Spleen (tissue), 11 donors: ENCODE results near the gene S100A1. TPM values are rescaled to one million over a fixed set of nuclear protein-coding genes. Genes with fewer than 3 reads are reported as not detected.
A peak's percentile ranks its signal among the peaks of the same experiment; 100 is the strongest.

Experiments
- DNase-seq: peaks from one replicate; pipeline ENCODE4 v3.0.0-alpha.2; 2020
- H3K27ac ChIP-seq, 8 donors: fragments of 200-600 bp; sonication (generic) in 7 of 8; 1 replicate in 4 of 8; 2 replicates in 4 of 8; pipeline versions ENCODE4 v1.5.0 to v1.8.0; 2016 to 2021; ENCODE audit warnings: inconsistent platforms in 4 of 8, mild to moderate bottlenecking in 4 of 8, moderate library complexity in 1 of 8
- H3K27me3 ChIP-seq, 7 donors: fragments of 200-600 bp; sonication (generic) in 6 of 7; replicated peaks in 1 of 7; 1 replicate in 4 of 7; 2 replicates in 3 of 7; pipeline versions ENCODE4 v1.5.0 to v1.8.0; 2016 to 2021; ENCODE audit warnings: inconsistent platforms in 3 of 7, mild to moderate bottlenecking in 1 of 7
- H3K36me3 ChIP-seq, 6 donors: fragments of 200-600 bp; sonication (generic) in 5 of 6; 1 replicate in 4 of 6; 2 replicates in 2 of 6; pipeline versions ENCODE4 v1.5.0 to v1.8.0; 2016 to 2021; ENCODE audit warnings: inconsistent platforms in 2 of 6
- H3K4me1 ChIP-seq, 6 donors: fragments of 200-600 bp; sonication (generic) in 5 of 6; 1 replicate in 3 of 6; 2 replicates in 3 of 6; pipeline versions ENCODE4 v1.5.0 to v1.8.0; 2016 to 2021; ENCODE audit warnings: inconsistent platforms in 3 of 6
- H3K4me3 ChIP-seq, 8 donors: fragments of 200-600 bp; sonication (generic) in 7 of 8; 1 replicate in 4 of 8; 2 replicates in 4 of 8; pipeline versions ENCODE4 v1.5.0 to v1.8.0; 2016 to 2021; ENCODE audit warnings: inconsistent platforms in 4 of 8, mild to moderate bottlenecking in 4 of 8, moderate library complexity in 2 of 8
- H3K9me3 ChIP-seq, 8 donors: fragments of 200-600 bp; sonication (generic) in 7 of 8; 1 replicate in 4 of 8; 2 replicates in 4 of 8; pipeline versions ENCODE4 v1.5.0 to v1.8.0; 2016 to 2021; ENCODE audit warnings: inconsistent platforms in 4 of 8
- POLR2A ChIP-seq, 3 donors: fragments of 450-650 bp; IDR thresholded peaks; one replicate each; pipeline ENCODE4 v1.5.1; 2017; ENCODE audit warnings: antibody characterized with exemption in 3 of 3, mild to moderate bottlenecking in 1 of 3
- POLR2AphosphoS5 ChIP-seq, 3 donors: sonication (generic); formaldehyde crosslinking; IDR thresholded peaks; one replicate each; pipeline ENCODE4 v1.5.1; 2017; ENCODE audit warnings: antibody characterized with exemption in 3 of 3
- WGBS, 5 donors: extraction: QIAGEN DNeasy Blood & Tissue Kit in 3 of 5; methylation state at CpG; one replicate each; pipeline versions ENCODE4 v1.1.5 to v1.1.7; 2013 to 2018; 5-methylcytosine and 5-hydroxymethylcytosine counted together
- intact Hi-C: fragments of 100-400 bp; cut with DNase I; formaldehyde crosslinking; loops from one replicate; pipeline ENCODE4 v1.15.0; 2023; ENCODE audit warnings: low total_unique reads
- polyA plus RNA-seq, 3 donors: library from polyadenylated mRNA; stranded (reverse); fragments of 200-250 nt; gene quantifications; one replicate each; pipeline ENCODE4 v1.2.1, GENCODE V29; 2013
- total RNA-seq, 7 donors: library from RNA; depleted of rRNA in 3 of 7; stranded (reverse); fragments of >200 nt in 3 of 7; fragmentation: NEBNext Ultra II Directional in 4 of 7; extraction: Animal tissue kit (Norgen Biotek cat#: 25700) in 4 of 7; gene quantifications; one replicate each; pipeline versions ENCODE4 v1.1.0 to v1.2.1, GENCODE V29; 2016 to 2021
- TF ChIP-seq, protein P1 (sequence below), 11 experiments: fragments of 200-600 bp in 7 of 11; fragments of 450-650 bp in 4 of 11; sonication (generic) in 4 of 11; IDR thresholded peaks in 8 of 11; conservative IDR thresholded peaks in 3 of 11; 1 replicate in 7 of 11; 2 replicates in 4 of 11; pipeline versions ENCODE4 v1.4.0 to v1.8.0; 2016 to 2021; ENCODE audit warnings: antibody characterized with exemption in 11 of 11, inconsistent platforms in 4 of 11, mild to moderate bottlenecking in 1 of 11
- donor health status: healthy with polysubstance abuse.
- donor health status: DM: no; HTN: no; CAD: no; lungs with moderate emphysema.
- donor health status: DM: no; HTN: no; CAD: no.
- donor health status: Bipolar disorder and iron deficiency.
- donor health status: healthy.
- donor health status: DM: no; HTN: no; CAD: no.
- donor health status: DM: yes; HTN: yes; CAD: no.

S100A1 gene
- total and polyA plus RNA-seq, 10 donors, result 1.7 to 39.7 (median 5.4) TPM; not detected in 6

GRCh38 chr1:153643816-153644215 lies 15.6 kb downstream of the S100A1 start:
- Histone ChIP-seq H3K9me3 (no peaks in the 10 kb centered on the region), H3K27ac (peak overlapping the region in 1 of 8 donors; percentile 40), H3K4me3 (no peak overlapping the region), H3K36me3 (peaks cover 0 to 92% (median 84%) of the 10 kb centered on the region in 6 donors), H3K4me1 (peaks cover 0 to 81% (median 30%) of the 10 kb centered on the region in 6 donors), H3K27me3 (no peaks in the 10 kb centered on the region)
- intact Hi-C loops, result no loop called here
- no peak for DNase-seq
- no peak for TF ChIP-seq POLR2AphosphoS5 (IDR thresholded peaks at IDR 0.05)
- TF ChIP-seq, protein P1, sequence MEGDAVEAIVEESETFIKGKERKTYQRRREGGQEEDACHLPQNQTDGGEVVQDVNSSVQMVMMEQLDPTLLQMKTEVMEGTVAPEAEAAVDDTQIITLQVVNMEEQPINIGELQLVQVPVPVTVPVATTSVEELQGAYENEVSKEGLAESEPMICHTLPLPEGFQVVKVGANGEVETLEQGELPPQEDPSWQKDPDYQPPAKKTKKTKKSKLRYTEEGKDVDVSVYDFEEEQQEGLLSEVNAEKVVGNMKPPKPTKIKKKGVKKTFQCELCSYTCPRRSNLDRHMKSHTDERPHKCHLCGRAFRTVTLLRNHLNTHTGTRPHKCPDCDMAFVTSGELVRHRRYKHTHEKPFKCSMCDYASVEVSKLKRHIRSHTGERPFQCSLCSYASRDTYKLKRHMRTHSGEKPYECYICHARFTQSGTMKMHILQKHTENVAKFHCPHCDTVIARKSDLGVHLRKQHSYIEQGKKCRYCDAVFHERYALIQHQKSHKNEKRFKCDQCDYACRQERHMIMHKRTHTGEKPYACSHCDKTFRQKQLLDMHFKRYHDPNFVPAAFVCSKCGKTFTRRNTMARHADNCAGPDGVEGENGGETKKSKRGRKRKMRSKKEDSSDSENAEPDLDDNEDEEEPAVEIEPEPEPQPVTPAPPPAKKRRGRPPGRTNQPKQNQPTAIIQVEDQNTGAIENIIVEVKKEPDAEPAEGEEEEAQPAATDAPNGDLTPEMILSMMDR (IDR thresholded peaks at IDR 0.05 in 8 of 11, conservative IDR thresholded peaks at IDR 0.05 in 3 of 11), result no peak

GRCh38 chr1:153646672-153647345 lies 18.6 kb downstream of the S100A1 start:
- intact Hi-C loops, result no loop called here
- 67 to 80% (median 73%) methylated on average over 5 of the region's 5 CpGs for WGBS, 5 donors
- TF ChIP-seq POLR2AphosphoS5 (IDR thresholded peaks at IDR 0.05), result no peak
- TF ChIP-seq, protein P1 (IDR thresholded peaks at IDR 0.05 in 8 of 11, conservative IDR thresholded peaks at IDR 0.05 in 3 of 11), result no peak
- TF ChIP-seq POLR2A (IDR thresholded peaks at IDR 0.05), result no peak
- no peaks in the 10 kb centered on the region for H3K27me3 ChIP-seq
- no peaks in the 10 kb centered on the region for H3K9me3 ChIP-seq
- H3K36me3 ChIP-seq, result peaks cover 0 to 62% (median 54%) of the 10 kb centered on the region in 6 donors
- no peak overlapping the region for H3K4me3 ChIP-seq
- H3K27ac ChIP-seq, result peak overlapping the region in 4 of 8 donors; percentile 5 to 64 (median 46)
- peaks cover 0 to 58% (median 19%) of the 10 kb centered on the region in 6 donors for H3K4me1 ChIP-seq
- DNase-seq, result no peak

DNA sequence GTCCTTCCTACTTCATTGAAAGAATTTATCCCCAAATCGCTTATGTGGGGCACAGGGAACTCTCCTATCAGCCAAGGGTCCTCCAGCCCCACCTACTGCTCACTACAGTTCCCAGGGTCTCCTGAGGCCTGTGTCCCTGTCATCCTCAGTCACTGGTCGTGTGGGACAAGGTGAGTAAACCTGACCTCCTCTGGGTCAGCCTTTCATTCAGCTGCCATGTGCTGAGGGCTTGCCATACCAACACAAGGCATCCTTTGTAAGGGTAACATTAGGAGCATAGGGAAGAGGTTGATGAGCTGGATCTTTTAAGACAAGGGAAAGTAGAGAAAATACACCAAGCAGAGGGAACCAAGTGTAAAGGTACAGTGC lies 19.1 kb downstream of the S100A1 start:
- TF ChIP-seq, protein P1 (IDR thresholded peaks at IDR 0.05 in 8 of 11, conservative IDR thresholded peaks at IDR 0.05 in 3 of 11), result no peak
- TF ChIP-seq POLR2AphosphoS5 (IDR thresholded peaks at IDR 0.05) (peak in 2 of 3 donors; percentile 35 to 82), POLR2A (IDR thresholded peaks at IDR 0.05) (no peak)
- H3K27me3 ChIP-seq, result no peaks in the 10 kb centered on the region
- H3K4me1 ChIP-seq, result peaks cover 0 to 53% (median 17%) of the 10 kb centered on the region in 6 donors
- H3K4me3 ChIP-seq, result no peak overlapping the region
- intact Hi-C loops, result no loop called here
- H3K36me3 ChIP-seq, result peaks cover 0 to 57% (median 49%) of the 10 kb centered on the region in 6 donors
- no peaks in the 10 kb centered on the region for H3K9me3 ChIP-seq
- peak overlapping the region in 4 of 8 donors; percentile 5 to 64 (median 46) for H3K27ac ChIP-seq
- no peak for DNase-seq
- WGBS, 5 donors, result 57 to 70% (median 62%) methylated on average over 2 of the region's 2 CpGs

- peak; percentile 50 to 61 (median 60) for TF ChIP-seq POLR2AphosphoS5 (IDR thresholded peaks at IDR 0.05)
- TF ChIP-seq, protein P1 (IDR thresholded peaks at IDR 0.05 in 8 of 11, conservative IDR thresholded peaks at IDR 0.05 in 3 of 11), result no peak
- TF ChIP-seq POLR2A (IDR thresholded peaks at IDR 0.05), result no peak
- H3K27me3 ChIP-seq, result no peaks in the 10 kb centered on the region
- no peak for DNase-seq
- peak overlapping the region in 1 of 8 donors; percentile 24 for H3K27ac ChIP-seq
- intact Hi-C loops, result no loop called here
- no peak overlapping the region for H3K4me3 ChIP-seq
- H3K36me3 ChIP-seq, result peaks cover 0 to 49% (median 41%) of the 10 kb centered on the region in 6 donors
- 74 to 92% (median 89%) methylated on average over 10 of the region's 10 CpGs for WGBS, 5 donors
- no peaks in the 10 kb centered on the region for H3K9me3 ChIP-seq
- H3K4me1 ChIP-seq, result peaks cover 0 to 54% (median 20%) of the 10 kb centered on the region in 6 donors
Observed at GRCh38 chr1:153648000-153648643, 19.9 kb downstream of the S100A1 start.
